ENCODE data around the gene RUFY4. TPM values are rescaled to one million over a fixed set of nuclear protein-coding genes. Genes with fewer than 3 reads are reported as not detected.

RUFY4 gene, protein sequence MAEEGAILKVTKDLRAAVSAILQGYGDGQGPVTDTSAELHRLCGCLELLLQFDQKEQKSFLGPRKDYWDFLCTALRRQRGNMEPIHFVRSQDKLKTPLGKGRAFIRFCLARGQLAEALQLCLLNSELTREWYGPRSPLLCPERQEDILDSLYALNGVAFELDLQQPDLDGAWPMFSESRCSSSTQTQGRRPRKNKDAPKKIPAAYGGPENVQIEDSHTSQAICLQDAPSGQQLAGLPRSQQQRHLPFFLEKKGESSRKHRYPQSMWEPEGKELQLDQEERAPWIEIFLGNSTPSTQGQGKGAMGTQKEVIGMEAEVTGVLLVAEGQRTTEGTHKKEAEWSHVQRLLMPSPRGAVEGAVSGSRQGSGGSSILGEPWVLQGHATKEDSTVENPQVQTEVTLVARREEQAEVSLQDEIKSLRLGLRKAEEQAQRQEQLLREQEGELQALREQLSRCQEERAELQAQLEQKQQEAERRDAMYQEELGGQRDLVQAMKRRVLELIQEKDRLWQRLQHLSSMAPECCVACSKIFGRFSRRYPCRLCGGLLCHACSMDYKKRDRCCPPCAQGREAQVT
- total RNA-seq = not detected in 2 replicates

DNA sequence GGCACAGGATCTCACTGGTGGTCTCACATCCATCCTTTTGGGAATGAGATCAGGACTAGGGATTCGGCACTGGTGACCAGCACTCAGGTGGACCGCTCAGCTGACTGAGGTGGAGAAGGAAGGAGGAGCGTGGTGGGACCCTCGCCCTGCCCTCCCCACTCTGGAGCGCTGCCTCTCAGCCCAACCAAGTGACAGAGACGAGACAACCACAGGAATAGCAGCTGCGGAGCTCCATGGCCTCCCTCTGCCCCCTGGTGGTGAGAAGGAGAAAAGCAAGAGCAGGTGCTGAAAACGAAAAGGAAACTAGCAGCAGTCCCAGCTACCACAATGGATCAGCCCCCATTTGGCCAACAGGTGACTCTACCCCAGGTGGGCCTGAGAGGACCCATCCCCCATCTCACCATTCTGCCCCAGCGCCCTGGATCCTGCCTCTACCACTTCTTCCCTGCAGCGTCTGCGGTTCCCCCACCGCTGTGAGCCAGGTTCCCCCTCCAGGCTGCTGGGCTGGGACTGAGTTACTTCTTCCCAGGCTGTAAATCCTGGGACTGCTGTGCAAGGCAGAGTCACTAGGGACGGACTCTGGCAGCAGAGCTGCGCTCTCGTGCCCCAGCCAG lies at the start of gene RUFY4:
Gene RUFY4, plus strand, starts transcription at position 533 of the 614 bp plus-strand sequence. CDS start 1,353 bp downstream, outside the sequence.

DNA sequence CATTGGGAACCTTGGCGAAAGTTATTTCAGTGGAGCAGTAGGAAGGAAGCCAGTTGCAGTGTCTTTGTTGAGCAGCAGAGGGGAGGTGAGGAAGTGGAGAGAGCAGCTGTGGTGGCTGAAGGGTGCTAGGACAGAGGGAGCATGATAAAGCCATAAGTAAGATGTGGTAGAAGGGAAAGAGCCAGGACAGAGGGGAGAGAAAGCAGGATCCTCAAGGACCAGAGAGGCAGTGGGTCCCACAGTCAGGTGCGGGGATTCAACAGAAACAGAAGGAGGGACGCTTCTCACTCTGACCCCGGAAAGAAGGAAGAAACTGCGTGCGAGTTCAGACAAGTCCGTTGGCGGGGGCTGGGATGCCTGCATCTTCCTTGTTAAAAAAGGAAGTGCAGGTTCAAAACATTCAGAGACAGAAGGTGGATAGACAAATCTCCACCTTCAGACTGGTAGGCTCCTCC lies 56.6 kb downstream of the RUFY4 start, which contains the start of gene CXCR2:
Gene CXCR2, plus strand, starts transcription at position 403 of the 455 bp plus-strand sequence. CDS start 8,774 bp downstream, outside the sequence.

Other genes starting within 250 kb of the RUFY4 start
- gene TNS1, start 66.3 kb upstream of the RUFY4 start, total RNA-seq = 64.6 and 97.8 TPM in 2 replicates
- gene CXCR2, start 56.8 kb downstream of the RUFY4 start, total RNA-seq = not detected in 2 replicates
- not detected in 2 replicates for gene CXCR1, start 97.7 kb downstream of the RUFY4 start, total RNA-seq
- 300 and 448 TPM in 2 replicates for gene ARPC2, start 147.9 kb downstream of the RUFY4 start, total RNA-seq
- 0.12 TPM in 1 of 2 replicates, not detected in the other for gene GPBAR1, start 191.8 kb downstream of the RUFY4 start, total RNA-seq
- gene AAMP, start 200.9 kb downstream of the RUFY4 start, total RNA-seq = 160 and 195 TPM in 2 replicates
- gene PNKD, start 201.3 kb downstream of the RUFY4 start, total RNA-seq = 24.0 and 24.2 TPM in 2 replicates
- 144 and 215 TPM in 2 replicates for gene TMBIM1, start 223.2 kb downstream of the RUFY4 start, total RNA-seq